GM18867 (cell line): ENCODE data around the gene CTNNA3.

Experiments
- ATAC-seq: cut with Tn5 transposase; IDR thresholded peaks from one replicate; pipeline ENCODE4 v1.9.1; 2021; ENCODE audit warnings: mild to moderate bottlenecking, moderate library complexity; ENCODE audit not compliant: unreplicated experiment

Gene CTNNA3

DNA sequence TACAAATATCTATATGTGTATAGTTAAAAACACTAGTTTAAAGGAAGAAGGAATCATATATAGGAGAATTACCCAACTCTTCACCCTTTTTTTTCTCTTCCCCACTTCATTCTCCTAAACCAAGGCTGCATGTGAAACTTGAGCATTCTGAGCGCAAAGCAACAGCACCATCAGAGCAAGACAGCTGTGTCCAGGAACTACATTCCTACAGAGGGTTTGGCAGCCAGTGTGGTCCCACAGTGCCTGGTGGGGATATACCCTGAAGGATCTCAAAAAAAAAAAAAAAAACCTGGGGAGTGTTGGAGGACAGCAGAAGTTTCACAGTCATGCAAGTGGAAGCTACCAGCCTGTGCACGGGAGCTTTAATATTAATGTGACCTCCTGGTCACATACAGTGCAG is 310.4 kb downstream of the CTNNA3 start:
- ATAC-seq, result no peak

DNA sequence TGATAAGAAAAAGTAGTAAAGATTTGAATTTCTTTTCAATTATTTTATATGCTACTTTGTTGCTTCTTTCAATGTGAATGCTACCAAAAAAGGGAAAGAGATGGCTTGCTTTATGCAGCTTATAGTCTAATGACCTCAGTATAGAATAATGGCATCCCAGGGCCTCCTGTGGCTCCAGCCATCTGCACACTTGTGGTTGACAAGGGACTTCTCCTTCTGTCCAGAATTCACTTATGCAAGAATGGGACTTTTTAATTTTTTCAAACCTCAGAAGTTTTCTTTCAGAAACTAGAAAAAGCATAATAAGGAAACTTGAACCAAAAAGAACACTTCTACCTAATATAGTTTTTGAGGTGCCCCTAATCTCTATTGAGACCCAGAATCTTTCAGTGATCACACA is 310.9 kb downstream of the CTNNA3 start:
- no peak for ATAC-seq

DNA sequence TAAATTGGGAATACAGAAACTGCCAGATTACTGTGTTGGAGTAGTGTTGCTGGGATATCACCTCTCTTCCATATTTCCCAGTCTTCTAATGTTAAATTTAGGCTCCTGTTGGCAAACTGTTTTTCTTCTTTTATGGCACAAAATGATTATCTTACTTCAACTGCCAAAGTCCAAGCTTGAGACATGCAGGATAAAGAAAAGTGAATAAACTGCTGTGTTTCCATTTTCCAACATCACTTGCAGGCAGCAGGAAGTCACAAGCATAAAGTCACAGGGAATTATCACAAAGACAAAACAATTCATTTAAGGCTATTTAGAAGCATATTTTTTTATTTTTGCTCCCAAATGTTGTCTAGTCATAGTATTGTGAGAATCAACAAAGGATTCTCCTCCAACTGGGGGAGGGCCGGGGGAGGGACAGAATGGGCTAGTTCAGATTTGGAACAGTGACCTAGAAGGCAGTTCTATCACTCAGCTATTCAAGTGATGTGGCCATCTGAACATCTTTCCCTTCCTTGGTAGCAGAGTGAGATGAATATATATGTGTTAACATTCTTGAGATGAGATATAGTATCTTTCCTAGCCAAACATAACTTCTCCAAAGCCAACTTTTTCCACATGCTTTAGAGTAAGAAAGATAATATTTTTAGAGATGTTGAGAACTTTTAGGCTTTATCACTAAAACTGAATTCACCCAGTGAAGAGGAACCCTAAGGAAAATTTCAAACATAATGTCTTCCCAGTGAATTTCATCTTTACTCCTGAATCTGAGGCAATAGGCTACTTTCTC is 364.7 kb downstream of the CTNNA3 start:
- ATAC-seq, result no peak

DNA sequence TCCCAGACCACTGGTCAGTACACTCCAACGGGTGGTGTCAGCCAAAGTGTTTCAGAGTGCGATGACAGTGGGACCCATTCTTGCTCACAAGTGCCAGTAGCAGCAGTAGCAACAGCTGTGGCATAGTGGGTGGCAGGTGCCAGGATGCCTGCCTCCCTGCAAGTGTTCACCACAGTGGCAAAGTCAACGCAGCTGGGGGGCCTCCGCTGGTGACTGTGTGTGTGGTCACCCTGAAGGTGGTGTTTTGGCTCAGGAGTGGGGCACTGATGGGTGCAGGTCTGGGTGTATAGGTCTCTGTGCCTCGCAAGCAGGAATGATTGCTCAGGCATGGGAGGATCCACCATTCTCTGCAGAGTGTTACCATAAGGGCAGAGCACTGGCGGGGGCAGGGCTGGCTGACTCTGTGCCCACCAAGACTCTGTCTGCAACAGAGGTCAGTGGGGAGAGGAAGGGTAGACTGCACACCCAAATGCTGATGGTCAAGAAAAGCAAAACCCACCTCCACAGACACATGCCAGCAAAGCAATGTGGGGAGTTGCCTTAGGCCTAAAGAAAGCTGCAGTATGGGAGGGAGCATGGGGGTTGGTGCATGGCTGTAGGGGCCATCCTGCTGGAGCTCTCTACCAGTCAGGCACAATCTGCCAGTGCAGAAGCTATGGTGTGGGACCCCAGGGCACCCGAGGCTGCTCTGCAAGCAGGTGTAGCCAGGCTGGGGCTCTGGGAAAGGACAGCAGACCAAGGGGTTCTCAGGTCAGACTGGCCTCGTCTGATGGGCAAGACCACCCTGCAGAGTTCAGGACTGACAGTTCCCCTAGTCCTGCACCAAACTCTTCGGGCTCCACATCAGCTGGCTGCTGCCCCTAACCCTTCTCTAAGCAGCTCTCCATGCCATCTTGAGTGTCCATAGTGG is 368.1 kb downstream of the CTNNA3 start:
- ATAC-seq, result no peak

DNA sequence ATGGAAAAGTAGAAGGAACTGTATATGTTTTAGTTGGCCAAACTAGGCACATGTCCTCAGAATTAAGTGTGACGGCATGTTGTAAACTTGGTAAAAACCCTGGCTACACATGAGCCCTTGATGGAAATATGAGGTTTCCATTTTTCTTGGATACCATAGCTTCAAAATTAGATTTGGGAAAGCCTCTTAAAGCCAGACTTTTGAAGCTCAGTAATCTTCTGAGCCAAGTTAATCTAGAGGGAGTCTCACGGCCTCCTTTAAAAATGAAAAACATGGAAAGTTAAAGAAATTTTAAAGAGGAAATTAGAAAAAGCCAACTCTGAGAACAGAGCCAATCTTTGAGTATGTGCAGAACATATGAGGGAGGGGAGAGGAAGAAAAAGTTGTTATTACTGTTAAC is 376.0 kb downstream of the CTNNA3 start:
- ATAC-seq, result no peak

DNA sequence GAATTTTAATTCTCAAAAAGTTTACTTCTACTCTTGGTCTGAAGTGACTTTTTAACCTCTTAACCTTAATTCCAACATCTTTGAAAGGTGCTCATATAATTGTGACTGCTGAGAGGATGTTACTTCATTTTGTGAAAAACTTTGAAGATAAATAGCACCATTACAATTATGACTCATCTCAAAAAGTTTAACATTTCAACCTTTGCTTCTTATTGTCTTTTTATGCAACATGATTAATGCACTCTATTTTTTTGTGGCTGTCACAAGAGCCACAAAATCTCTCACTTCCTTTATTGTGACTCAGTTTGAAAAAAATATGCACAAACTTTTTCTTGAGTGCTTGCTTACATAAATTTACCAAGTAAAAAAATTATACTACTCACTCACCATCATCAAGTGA is 387.1 kb downstream of the CTNNA3 start:
- ATAC-seq, result no peak

DNA sequence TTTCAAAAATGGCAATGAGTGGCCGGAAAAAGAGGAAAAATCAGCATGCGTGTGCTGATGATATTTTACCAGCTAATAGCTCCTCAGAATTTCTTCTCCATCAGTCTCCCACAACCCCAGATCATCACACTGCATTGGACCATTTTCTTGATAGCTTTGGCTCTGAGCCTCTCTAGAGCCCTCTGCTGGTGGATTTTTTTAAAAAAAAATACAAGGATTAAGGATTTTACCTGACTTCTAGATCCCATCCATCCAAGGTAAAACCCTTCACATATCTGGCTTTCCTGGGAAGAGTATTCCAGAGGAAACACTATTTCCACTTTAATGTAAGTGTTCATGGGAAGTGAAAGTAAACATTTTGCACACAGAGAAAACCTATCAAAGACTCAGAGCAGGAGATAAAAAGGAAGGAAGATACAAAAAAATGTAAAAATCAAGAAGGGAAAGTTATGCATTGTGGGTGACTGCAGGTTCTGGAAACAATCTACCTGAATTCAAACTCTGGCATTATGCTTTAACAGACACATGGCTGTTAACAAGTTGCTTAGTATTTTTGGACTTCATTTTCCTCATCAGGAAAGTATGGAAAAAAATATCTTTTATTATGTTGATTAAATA is 389.3 kb downstream of the CTNNA3 start:
- ATAC-seq, result no peak

DNA sequence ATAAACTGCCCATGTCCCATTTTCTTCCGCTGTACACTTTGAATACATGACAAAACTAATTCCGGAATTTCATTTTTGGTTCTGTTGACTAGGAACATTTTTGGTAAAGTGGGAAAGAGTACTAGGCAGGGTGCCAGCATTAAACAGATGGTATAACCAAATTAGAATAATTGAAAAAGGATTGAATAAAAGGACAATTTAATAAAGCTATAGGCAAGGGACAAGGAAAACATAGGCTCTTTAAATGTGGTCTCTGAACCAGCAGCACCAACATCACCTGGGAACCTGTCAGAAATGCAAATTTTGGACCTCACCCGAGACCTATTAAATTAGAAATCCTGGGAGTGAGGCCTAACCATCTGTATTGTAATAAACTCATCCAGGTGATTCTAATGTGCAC is 393.3 kb downstream of the CTNNA3 start:
- no peak for ATAC-seq

DNA sequence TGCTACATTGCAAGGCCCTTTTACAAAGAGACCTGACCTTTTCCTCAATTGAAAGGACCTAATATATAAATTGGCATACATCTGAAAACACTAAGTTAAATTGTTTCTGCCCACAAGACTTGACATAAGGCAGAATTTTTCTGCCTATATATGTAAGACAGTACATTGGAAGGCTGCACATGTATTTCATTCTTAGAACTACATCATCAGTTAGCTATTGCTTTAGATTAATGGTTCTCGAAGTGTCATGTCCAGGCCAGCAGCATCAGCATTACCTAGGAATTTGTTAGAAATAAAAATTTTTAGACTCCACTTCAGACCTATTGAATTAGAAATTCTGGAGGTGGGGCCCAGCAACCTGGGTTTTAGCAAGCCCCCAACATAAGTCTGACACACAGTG is 396.2 kb downstream of the CTNNA3 start:
- ATAC-seq, result no peak

DNA sequence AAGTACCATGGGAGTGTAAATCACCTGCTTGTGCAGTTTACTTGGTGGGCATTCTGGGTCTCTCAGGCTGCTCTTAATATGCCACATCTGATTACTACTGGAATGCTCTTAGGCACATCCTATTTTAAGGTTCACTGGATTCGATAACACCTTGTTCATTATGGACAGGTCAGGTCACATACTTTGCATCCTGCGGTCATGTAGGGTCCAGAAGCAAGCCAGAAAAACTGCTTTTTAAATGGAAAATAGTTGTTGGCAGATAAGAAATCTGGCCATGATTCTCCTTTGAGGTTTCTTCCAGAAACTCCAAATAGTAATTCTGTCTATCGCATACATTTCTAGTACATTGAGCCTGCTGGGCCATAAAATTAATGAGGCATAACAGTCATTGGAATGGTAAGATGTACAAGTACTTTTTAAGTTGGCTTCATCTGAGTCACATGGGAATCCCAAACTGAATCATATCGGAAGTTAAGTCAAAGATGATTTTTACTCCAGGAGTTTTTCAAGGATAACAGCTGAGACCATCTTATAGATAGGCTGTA is 398.3 kb downstream of the CTNNA3 start:
- no peak for ATAC-seq

DNA sequence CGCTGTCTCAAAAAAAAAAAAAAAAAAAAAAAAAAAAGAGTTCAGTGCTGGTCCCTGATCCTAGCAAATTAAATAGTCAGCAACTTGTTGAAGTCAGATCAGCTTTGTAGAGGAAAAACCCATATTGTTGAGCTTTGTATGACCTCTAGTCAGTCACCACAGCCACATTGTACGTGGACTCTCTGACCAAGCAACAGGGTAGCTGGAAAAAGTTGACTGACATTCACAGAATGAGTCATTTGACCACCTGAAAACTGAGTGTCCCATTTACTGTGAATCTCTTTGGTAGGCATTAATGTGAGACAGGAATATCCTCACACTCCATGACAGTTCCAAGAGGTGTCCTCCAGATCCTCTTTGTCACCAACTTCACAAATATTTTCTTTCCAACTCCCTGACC is 399.1 kb downstream of the CTNNA3 start:
- ATAC-seq, result no peak

DNA sequence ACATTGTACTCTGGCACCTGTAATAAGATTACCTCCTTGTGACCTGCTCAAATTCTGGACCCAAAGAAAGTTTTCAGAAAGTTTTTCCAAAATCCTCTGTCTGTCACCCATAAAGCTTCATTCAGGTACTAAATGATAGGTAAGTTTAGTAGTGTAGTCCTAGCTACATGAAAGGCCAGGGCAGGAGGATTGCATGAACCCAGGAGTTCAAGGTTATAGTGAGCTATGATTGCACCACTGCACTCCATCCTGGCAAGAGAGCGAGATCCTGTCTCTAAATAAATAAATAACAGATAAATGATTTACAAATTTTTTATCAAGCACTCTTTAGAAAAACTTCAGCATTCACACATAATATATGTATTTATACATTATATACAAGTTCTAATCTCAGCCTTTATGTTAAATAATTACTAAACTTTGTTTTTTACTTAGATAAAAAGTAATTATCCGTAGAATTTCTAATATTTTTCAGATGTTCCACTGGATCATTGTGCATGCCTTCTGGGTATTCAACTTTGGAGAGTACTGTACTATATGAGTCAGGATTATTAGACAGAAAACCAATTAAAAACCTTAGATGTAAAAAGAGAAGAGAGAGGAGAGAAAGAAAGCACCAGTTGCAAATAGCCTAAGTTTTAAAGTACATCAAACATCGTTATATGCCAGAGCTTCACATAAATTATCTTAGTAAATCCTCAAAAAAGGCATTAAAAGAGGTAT is 407.1 kb downstream of the CTNNA3 start:
- no peak for ATAC-seq

DNA sequence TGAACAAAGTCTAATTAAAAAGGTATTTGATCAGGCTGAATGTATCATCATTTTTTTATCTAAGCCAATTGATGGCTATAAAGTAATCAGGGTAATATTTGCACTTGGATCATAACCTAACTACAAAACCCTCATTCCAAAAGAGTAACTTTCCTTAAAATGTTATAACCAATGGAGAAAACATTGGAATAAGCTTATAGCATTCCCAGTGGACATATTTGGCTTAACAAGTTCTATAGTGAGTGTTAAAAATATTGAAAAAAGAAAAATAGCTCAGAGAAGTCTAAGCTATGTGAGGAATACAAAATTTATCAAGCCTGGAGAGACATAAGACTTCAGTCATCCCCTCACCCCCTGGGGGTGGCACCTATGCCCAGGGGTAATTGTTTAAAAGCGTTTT is 411.4 kb downstream of the CTNNA3 start:
- ATAC-seq, result no peak

DNA sequence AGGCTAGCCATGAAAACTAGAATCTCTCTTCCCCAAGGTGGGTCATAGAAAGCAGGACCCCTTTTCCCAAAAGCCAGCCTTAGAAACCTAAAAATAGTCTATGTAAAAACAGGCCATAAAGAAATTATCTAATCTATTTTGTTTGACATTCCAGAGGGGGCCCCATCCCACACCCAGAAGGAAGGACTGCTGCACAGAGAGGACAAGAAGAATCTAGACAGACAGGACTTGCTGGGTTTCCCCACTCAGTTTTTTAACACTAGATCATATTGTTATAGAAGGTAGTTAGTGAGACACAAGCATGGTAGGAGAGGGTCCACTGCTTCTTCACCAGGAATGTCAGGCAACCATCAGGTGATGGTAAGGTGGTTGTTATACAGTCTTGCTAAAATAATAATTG is 413.1 kb downstream of the CTNNA3 start:
- ATAC-seq, result no peak

DNA sequence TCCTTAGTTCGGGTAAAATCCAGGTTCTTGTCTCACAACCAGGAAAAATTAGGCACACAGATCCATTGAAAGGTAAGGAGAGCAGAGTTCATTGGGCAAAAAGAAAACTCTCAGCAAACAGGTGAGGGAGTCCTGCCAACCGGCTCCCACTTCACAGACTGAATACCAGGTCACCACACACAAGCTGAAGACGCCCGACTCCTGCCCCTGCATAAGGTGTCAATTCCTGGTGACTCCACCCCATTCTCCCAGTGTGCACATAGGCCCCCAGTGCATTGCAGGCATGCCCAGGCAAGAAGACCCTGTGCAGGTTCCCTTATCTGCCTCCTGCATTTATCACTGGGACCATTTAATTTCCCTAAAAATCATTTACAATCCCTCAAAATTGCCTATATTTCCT is 415.6 kb downstream of the CTNNA3 start:
- no peak for ATAC-seq

DNA sequence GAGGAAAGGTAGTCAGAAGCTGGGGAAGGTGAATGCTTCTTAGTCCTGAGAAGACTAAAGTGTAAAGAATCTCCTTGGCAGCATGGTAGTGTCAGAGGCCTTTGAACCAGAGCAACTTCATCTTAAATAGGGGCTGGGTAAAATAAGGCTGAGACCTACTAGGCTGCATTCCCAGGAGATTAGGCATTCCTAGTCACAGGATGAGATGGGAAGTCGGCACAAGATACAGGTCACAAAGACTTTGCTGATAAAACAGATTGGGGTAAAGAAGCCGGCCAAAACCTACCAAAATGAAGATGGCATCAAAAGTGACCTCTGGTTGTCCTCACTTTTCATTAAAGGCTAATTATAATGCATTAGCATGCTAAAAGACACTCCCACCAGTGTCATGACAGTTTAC is 418.6 kb downstream of the CTNNA3 start:
- no peak for ATAC-seq

DNA sequence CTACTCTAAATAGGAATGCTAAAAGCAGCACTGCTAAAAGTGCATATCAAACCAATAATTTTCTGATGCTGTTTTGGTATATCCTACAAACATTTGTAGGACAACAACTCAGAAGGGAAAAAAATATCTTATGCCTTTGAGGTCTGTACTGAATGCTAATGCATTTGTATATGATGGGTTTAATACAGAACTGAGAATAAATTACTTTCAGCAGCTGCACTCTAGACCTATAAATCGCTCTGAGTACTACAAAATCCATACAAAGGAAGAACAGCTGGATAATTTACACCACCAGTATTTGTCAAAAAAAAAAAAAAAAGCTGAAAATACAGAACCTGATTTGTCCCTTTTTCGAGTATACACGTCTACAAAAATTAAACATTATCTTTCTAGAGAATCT is 426.2 kb downstream of the CTNNA3 start:
- ATAC-seq, result no peak

DNA sequence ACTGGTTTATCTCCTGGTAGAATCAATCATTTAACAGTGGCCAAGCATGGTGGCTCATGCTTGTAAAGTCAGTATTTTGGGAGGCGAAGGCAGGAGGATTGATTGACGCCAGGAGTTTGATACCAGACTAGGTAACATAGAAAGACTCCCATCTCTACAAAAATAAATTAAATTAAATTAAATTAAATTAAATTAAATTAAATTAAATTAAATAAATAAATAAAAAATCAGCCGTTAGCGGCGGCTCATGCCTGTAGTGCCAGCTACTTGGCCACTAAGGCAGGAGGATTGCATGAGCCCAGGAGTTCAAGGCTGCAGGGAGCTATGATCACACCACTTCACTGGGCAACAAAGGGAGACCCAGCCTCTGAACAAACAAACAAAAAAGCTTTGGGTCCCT is 427.8 kb downstream of the CTNNA3 start:
- ATAC-seq, result no peak

DNA sequence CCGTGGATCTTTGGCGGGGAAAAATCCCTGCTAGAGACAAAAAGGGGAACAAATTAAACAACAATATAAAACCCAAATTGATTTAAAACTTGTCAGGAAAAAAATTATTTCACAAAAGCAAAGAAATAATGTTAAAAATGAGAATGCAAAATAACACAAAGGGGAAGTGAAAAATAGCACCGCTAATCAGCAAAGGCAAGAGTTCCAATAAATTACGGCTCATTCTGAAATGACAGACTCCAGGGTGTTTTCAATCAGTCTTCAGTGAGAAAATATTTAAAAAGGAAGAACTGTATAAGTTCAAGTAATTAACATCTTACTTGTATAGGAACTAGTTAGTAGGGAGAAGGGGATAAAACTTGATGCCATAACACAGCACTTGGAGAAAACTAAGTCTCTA is 433.3 kb downstream of the CTNNA3 start:
- ATAC-seq, result peak; percentile 37

DNA sequence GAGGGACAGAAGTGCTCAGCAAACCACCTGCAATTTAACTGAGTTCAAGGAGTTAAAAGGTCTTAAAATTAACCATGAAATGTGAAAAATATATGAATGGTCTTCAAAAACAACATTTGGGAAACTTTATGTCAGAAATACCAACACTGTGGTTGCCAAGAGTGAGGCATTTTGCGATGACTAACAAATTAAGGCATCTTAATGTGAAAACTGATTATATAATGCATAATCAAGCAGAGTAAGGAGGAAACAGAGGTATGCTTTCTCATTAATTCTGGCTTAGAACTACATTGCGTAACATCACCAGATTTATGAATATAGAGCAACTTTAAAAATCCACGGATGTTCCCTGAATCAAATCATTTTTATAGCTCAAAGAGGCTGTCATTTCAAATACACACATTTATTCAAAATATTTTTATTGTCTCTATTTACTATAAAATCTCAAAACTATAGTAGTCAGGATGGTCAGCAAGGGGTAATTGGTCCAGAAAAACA is 434.6 kb downstream of the CTNNA3 start:
- no peak for ATAC-seq
